OCI-LY3 (cell line): ENCODE results near the gene CAMK1G.

Experiments used
- H2AFZ ChIP-seq: fragments of 200-600, 300-600 bp; shearing (Covaris generic); 2 replicates; pipeline ENCODE4 v1.6.0; 2014; ENCODE audit warnings: antibody characterized with exemption, low read depth, low read length
- H3K27ac ChIP-seq: fragments of 200-600, 300-600 bp; sonication (generic); 2 replicates; pipeline ENCODE4 v1.5.1; 2014; ENCODE audit warnings: mild to moderate bottlenecking, low read length, moderate library complexity, mixed read lengths
- H3K27me3 ChIP-seq: fragments of 200-600, 300-600 bp; sonication (generic); 2 replicates; pipeline ENCODE4 v1.6.1; 2014; ENCODE audit warnings: low read depth, low read length, mixed read lengths
- H3K36me3 ChIP-seq: fragments of 200-600, 300-600 bp; sonication (generic); replicated peaks from 2 replicates; pipeline ENCODE3; 2014; ENCODE audit warnings: low read depth, low read length, mixed read lengths
- H3K4me1 ChIP-seq: fragments of 300-600, 200-600 bp; sonication (generic); 2 replicates; pipeline ENCODE4 v1.6.1; 2014; ENCODE audit warnings: low read length, mixed read lengths
- H3K4me2 ChIP-seq: fragments of 200-600, 300-600 bp; sonication (generic); 2 replicates; pipeline ENCODE4 v1.6.1; 2014; ENCODE audit warnings: low read length, mixed read lengths
- H3K4me3 ChIP-seq: fragments of 300-600, 200-600 bp; sonication (generic); 2 replicates; pipeline ENCODE4 v1.5.1; 2014; ENCODE audit warnings: antibody characterized with exemption, mild to moderate bottlenecking, low read length, moderate library complexity
- H3K79me2 ChIP-seq: fragments of 300-600, 200-600 bp; shearing (Covaris generic); 2 replicates; pipeline ENCODE4 v1.6.1; 2014; ENCODE audit warnings: mild to moderate bottlenecking, low read length, mixed read lengths
- H3K9ac ChIP-seq: fragments of 300-600, 200-600 bp; shearing (Covaris generic); 2 replicates; pipeline ENCODE4 v1.6.0; 2014; ENCODE audit warnings: mild to moderate bottlenecking, low read length, moderate library complexity
- H3K9me3 ChIP-seq: fragments of 200-600, 300-600 bp; shearing (Covaris generic); 2 replicates; pipeline ENCODE4 v1.6.1; 2014; ENCODE audit warnings: low read length, mixed read lengths; ENCODE audit not compliant: insufficient read depth
- H4K20me1 ChIP-seq: fragments of 200-600, 300-600 bp; sonication (generic); 2 replicates; pipeline ENCODE4 v1.6.1; 2016; ENCODE audit warnings: low read length, mixed read lengths; ENCODE audit not compliant: insufficient read depth
- CTCF ChIP-seq: fragments of 200-600, 300-600 bp; sonication (generic); IDR thresholded peaks from 2 replicates; pipeline ENCODE4 v1.5.1; 2014; ENCODE audit warnings: antibody characterized with exemption, low read length, low read depth
- EZH2phosphoT487 ChIP-seq: fragments of 200-600 bp; shearing (Covaris generic); IDR thresholded peaks from 2 replicates; pipeline ENCODE4 v1.6.1; 2018; ENCODE audit warnings: antibody characterized with exemption, mixed run types, low read depth

Gene CAMK1G

GRCh38 chr1:209662879-209663327, 79.4 kb downstream of the CAMK1G start:
- Histone ChIP-seq H2AFZ (no peak overlapping the region), H3K4me2 (no peak overlapping the region), H3K9me3 (no peaks in the 10 kb centered on the region), H4K20me1 (no peaks in the 10 kb centered on the region), H3K9ac (no peak overlapping the region), H3K4me1 (peaks cover 24% of the 10 kb centered on the region), H3K36me3 (no peaks in the 10 kb centered on the region), H3K27me3 (0 out of 2 replicates have a peak, but pooled peaks cover 4% of the 10 kb centered on the region), H3K4me3 (no peak overlapping the region), H3K79me2 (no peaks in the 10 kb centered on the region), H3K27ac (no peak overlapping the region)
- TF ChIP-seq CTCF (no peak), EZH2phosphoT487 (no peak)
